GM23338 (cell line): Measurements from ENCODE around the gene ZCCHC12. TPM values are rescaled to one million over a fixed set of nuclear protein-coding genes. Genes with fewer than 3 reads are reported as not detected.

Experiments used
- ATAC-seq: fragments of 200-7000 bp; cut with Tn5 transposase; 3 replicates; pipeline ENCODE4 v1.9.1; 2020
- DNase-seq: peaks from one replicate; pipeline ENCODE4 v3.0.0-alpha.2; 2015; ENCODE audit warnings: low spot score
- H2AFZ ChIP-seq: fragments of 200-600 bp; sonication (generic); 2 replicates; pipeline ENCODE4 v1.8.0; 2016; ENCODE audit warnings: antibody characterized with exemption, mild to moderate bottlenecking, moderate library complexity
- H3F3A ChIP-seq: fragments of 200-600 bp; sonication (generic); replicated peaks from 2 replicates; pipeline ENCODE4 v1.8.0; 2017; ENCODE audit warnings: antibody characterized with exemption, mixed run types, low read depth
- H3K27ac ChIP-seq: fragments of 200-600 bp; sonication (generic); 2 replicates; pipeline ENCODE4 v1.6.1; 2016; ENCODE audit warnings: low read depth
- H3K27me3 ChIP-seq: fragments of 200-600 bp; sonication (generic); 2 replicates; pipeline ENCODE4 v1.8.0; 2016; ENCODE audit warnings: mild to moderate bottlenecking, mixed run types, moderate library complexity; ENCODE audit not compliant: insufficient read depth
- H3K36me3 ChIP-seq: fragments of 200-600 bp; sonication (generic); 2 replicates; pipeline ENCODE4 v1.8.0; 2016; ENCODE audit warnings: mild to moderate bottlenecking; ENCODE audit not compliant: insufficient read depth
- H3K4me1 ChIP-seq: fragments of 200-600 bp; sonication (generic); 2 replicates; pipeline ENCODE4 v1.8.0; 2016; ENCODE audit warnings: mild to moderate bottlenecking, moderate library complexity; ENCODE audit not compliant: insufficient read depth
- H3K4me2 ChIP-seq: fragments of 200-600 bp; sonication (generic); 2 replicates; pipeline ENCODE4 v1.7.1; 2017; ENCODE audit warnings: mixed run types
- H3K4me3 ChIP-seq: fragments of 200-600 bp; sonication (generic); 2 replicates; pipeline ENCODE4 v1.6.1; 2016; ENCODE audit warnings: mixed run types
- H3K79me2 ChIP-seq: fragments of 200-600 bp; sonication (generic); replicated peaks from 2 replicates; pipeline ENCODE4 v1.8.0; 2017; ENCODE audit warnings: mild to moderate bottlenecking; ENCODE audit not compliant: insufficient read depth
- H3K9me2 ChIP-seq: fragments of 200-600 bp; sonication (generic); 2 replicates; pipeline ENCODE4 v1.8.0; 2017; ENCODE audit not compliant: insufficient read depth
- H4K20me1 ChIP-seq: fragments of 200-600 bp; sonication (generic); replicated peaks from 2 replicates; pipeline ENCODE4 v1.8.0; 2017; ENCODE audit warnings: mild to moderate bottlenecking; ENCODE audit not compliant: insufficient read depth
- H3K27ac Mint-ChIP-seq: 2 replicates; pipeline ENCODE4 v1.8.0; 2020; ENCODE audit warnings: inconsistent platforms, mild to moderate bottlenecking, moderate library complexity, mixed read lengths
- H3K27me3 Mint-ChIP-seq: 3 replicates; pipeline ENCODE4 v1.8.0; 2022; ENCODE audit warnings: low read depth, mild to moderate bottlenecking, moderate library complexity, mixed read lengths, inconsistent platforms; ENCODE audit not compliant: insufficient read depth, poor library complexity
- H3K36me3 Mint-ChIP-seq: 3 replicates; pipeline ENCODE4 v1.8.0; 2021; ENCODE audit warnings: low read depth, mild to moderate bottlenecking, inconsistent platforms, moderate library complexity, mixed read lengths
- H3K4me1 Mint-ChIP-seq: 3 replicates; pipeline ENCODE4 v1.8.0; 2020; ENCODE audit warnings: mild to moderate bottlenecking, inconsistent platforms, mixed read lengths
- H3K4me3 Mint-ChIP-seq: 3 replicates; pipeline ENCODE4 v1.8.0; 2021; ENCODE audit warnings: moderate library complexity, mild to moderate bottlenecking, inconsistent platforms, mixed read lengths
- H3K9me3 Mint-ChIP-seq: 3 replicates; pipeline ENCODE4 v1.8.0; 2020; ENCODE audit warnings: moderate library complexity, mild to moderate bottlenecking, inconsistent platforms, mixed read lengths
- ZNF114 ChIP-seq: fragments of 250-450 bp; sonication (Bioruptor Pico); IDR thresholded peaks from 2 replicates; pipeline ENCODE4 v1.5.0; 2020; ENCODE audit warnings: mild to moderate bottlenecking, moderate library complexity
- ZNF462 ChIP-seq: fragments of 250-450 bp; sonication (Bioruptor Pico); IDR thresholded peaks from 2 replicates; pipeline ENCODE4 v1.5.0; 2020; ENCODE audit warnings: mild to moderate bottlenecking, moderate library complexity
- polyA plus RNA-seq: library from polyadenylated mRNA; unstranded; fragments of >200 nt; fragmentation: Nextera tagmentation; extraction: Ambion mirVana; gene quantifications from 2 replicates; pipeline ENCODE4 v1.2.1, GENCODE V29; 2016
- total RNA-seq: library from RNA; depleted of rRNA; stranded (reverse); fragments of >200 nt; shearing (Covaris generic); gene quantifications from 2 replicates; pipeline ENCODE4 v1.2.3, GENCODE V29; 2014
- TF ChIP-seq, protein P1 (sequence below): IDR thresholded peaks from one replicate; pipeline ENCODE4 v1.6.1; 2018; ENCODE audit warnings: antibody characterized with exemption; ENCODE audit not compliant: unreplicated experiment
- TF ChIP-seq, protein P2 (sequence below), 2 experiments: fragments of 200-600 bp in 1 of 2; sonication (generic) in 1 of 2; conservative IDR thresholded peaks; 2 replicates each; pipeline versions ENCODE4 v1.5.1 to v1.6.1; 2016 to 2017; ENCODE audit warnings: antibody characterized with exemption in 2 of 2, low read depth in 2 of 2, mild to moderate bottlenecking in 2 of 2, moderate library complexity in 1 of 2

ZCCHC12 gene
- total and polyA plus RNA-seq, 2 experiments from 2014 or later: 0.32 to 0.38 TPM

DNA sequence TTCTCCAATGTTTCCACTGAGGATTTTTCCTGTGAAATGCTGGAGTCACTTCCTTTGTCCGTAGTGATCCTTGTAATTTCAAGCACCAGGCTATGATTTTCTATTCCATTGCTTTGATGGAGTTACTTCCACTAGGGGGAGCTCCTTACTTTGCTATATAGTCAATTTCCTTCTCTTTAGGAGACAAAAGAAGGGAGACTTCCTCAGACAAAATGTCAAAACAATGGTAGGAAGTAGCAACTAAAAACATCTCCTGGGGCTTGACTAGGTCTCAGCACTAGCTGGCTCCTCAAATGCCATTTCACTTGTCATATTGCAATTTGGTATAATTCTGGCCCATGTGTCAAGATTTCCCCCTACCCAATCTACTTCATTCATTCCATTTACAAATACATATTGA lies 24.1 kb downstream of the ZCCHC12 start:
- Mint-ChIP-seq H3K27ac (no peak overlapping the region), H3K4me1 (no peaks in the 10 kb centered on the region), H3K4me3 (no peak overlapping the region), H3K36me3 (no peaks in the 10 kb centered on the region), H3K9me3 (no peaks in the 10 kb centered on the region), H3K27me3 (peaks cover 3% of the 10 kb centered on the region)
- ATAC-seq: peak; percentile 48; the same call in 2 of the 3 replicates
- H3K9me2 ChIP-seq: no peaks in the 10 kb centered on the region
- H3K4me3 ChIP-seq: no peak overlapping the region
- no peaks in the 10 kb centered on the region for H3F3A ChIP-seq
- H3K4me2 ChIP-seq: no peak overlapping the region
- TF ChIP-seq ZNF114 (CRISPR knock-in tag) (no peak), ZNF462 (CRISPR knock-in tag) (no peak)
- TF ChIP-seq, protein P1, sequence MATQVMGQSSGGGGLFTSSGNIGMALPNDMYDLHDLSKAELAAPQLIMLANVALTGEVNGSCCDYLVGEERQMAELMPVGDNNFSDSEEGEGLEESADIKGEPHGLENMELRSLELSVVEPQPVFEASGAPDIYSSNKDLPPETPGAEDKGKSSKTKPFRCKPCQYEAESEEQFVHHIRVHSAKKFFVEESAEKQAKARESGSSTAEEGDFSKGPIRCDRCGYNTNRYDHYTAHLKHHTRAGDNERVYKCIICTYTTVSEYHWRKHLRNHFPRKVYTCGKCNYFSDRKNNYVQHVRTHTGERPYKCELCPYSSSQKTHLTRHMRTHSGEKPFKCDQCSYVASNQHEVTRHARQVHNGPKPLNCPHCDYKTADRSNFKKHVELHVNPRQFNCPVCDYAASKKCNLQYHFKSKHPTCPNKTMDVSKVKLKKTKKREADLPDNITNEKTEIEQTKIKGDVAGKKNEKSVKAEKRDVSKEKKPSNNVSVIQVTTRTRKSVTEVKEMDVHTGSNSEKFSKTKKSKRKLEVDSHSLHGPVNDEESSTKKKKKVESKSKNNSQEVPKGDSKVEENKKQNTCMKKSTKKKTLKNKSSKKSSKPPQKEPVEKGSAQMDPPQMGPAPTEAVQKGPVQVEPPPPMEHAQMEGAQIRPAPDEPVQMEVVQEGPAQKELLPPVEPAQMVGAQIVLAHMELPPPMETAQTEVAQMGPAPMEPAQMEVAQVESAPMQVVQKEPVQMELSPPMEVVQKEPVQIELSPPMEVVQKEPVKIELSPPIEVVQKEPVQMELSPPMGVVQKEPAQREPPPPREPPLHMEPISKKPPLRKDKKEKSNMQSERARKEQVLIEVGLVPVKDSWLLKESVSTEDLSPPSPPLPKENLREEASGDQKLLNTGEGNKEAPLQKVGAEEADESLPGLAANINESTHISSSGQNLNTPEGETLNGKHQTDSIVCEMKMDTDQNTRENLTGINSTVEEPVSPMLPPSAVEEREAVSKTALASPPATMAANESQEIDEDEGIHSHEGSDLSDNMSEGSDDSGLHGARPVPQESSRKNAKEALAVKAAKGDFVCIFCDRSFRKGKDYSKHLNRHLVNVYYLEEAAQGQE: no peak
- TF ChIP-seq, protein P2, sequence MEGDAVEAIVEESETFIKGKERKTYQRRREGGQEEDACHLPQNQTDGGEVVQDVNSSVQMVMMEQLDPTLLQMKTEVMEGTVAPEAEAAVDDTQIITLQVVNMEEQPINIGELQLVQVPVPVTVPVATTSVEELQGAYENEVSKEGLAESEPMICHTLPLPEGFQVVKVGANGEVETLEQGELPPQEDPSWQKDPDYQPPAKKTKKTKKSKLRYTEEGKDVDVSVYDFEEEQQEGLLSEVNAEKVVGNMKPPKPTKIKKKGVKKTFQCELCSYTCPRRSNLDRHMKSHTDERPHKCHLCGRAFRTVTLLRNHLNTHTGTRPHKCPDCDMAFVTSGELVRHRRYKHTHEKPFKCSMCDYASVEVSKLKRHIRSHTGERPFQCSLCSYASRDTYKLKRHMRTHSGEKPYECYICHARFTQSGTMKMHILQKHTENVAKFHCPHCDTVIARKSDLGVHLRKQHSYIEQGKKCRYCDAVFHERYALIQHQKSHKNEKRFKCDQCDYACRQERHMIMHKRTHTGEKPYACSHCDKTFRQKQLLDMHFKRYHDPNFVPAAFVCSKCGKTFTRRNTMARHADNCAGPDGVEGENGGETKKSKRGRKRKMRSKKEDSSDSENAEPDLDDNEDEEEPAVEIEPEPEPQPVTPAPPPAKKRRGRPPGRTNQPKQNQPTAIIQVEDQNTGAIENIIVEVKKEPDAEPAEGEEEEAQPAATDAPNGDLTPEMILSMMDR (conservative IDR thresholded peaks at IDR 0.05; ENCODE audit: low read depth in 2 of 2): peak; percentile 54 to 67
- peak; percentile 75 for DNase-seq
- no peaks in the 10 kb centered on the region for H3K36me3 ChIP-seq
- no peaks in the 10 kb centered on the region for H3K79me2 ChIP-seq
- no peak overlapping the region for H2AFZ ChIP-seq
- H3K4me1 ChIP-seq: no peaks in the 10 kb centered on the region
- H4K20me1 ChIP-seq: no peaks in the 10 kb centered on the region
- no peak overlapping the region for H3K27ac ChIP-seq
- H3K27me3 ChIP-seq: no peaks in the 10 kb centered on the region
